ENCODE data around the gene MEG3.

- no peak for TF ChIP-seq ZNF114 (CRISPR knock-in tag; IDR thresholded peaks at IDR 0.05)
- TF ChIP-seq JUNB (IDR thresholded peaks at IDR 0.05; ENCODE audit: unreplicated experiment) = no peak
- TF ChIP-seq CTCF (conservative IDR thresholded peaks at IDR 0.05; ENCODE audit: low read depth in 2 of 2) = no peak
- no peak for TF ChIP-seq ETS1 (IDR thresholded peaks at IDR 0.05)
- TF ChIP-seq EZH2phosphoT487 (IDR thresholded peaks at IDR 0.05; ENCODE audit: unreplicated experiment) = no peak
- TF ChIP-seq POLR2AphosphoS5 (IDR thresholded peaks at IDR 0.05; ENCODE audit: low read depth) = no peak
- TF ChIP-seq EZH2 (IDR thresholded peaks at IDR 0.05; ENCODE audit: low read depth, unreplicated experiment) = no peak
- TF ChIP-seq, protein P1, sequence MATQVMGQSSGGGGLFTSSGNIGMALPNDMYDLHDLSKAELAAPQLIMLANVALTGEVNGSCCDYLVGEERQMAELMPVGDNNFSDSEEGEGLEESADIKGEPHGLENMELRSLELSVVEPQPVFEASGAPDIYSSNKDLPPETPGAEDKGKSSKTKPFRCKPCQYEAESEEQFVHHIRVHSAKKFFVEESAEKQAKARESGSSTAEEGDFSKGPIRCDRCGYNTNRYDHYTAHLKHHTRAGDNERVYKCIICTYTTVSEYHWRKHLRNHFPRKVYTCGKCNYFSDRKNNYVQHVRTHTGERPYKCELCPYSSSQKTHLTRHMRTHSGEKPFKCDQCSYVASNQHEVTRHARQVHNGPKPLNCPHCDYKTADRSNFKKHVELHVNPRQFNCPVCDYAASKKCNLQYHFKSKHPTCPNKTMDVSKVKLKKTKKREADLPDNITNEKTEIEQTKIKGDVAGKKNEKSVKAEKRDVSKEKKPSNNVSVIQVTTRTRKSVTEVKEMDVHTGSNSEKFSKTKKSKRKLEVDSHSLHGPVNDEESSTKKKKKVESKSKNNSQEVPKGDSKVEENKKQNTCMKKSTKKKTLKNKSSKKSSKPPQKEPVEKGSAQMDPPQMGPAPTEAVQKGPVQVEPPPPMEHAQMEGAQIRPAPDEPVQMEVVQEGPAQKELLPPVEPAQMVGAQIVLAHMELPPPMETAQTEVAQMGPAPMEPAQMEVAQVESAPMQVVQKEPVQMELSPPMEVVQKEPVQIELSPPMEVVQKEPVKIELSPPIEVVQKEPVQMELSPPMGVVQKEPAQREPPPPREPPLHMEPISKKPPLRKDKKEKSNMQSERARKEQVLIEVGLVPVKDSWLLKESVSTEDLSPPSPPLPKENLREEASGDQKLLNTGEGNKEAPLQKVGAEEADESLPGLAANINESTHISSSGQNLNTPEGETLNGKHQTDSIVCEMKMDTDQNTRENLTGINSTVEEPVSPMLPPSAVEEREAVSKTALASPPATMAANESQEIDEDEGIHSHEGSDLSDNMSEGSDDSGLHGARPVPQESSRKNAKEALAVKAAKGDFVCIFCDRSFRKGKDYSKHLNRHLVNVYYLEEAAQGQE (IDR thresholded peaks at IDR 0.05; ENCODE audit: unreplicated experiment) = no peak
- TF ChIP-seq CREB1 (CRISPR knock-in tag; IDR thresholded peaks at IDR 0.05; ENCODE audit: low read depth) = no peak
- no peak for TF ChIP-seq STAT1 (IDR thresholded peaks at IDR 0.05; ENCODE audit: unreplicated experiment)
- no peak for TF ChIP-seq NANOG (IDR thresholded peaks at IDR 0.05; ENCODE audit: borderline replicate concordance)
- TF ChIP-seq ZNF331 (CRISPR knock-in tag; IDR thresholded peaks at IDR 0.05; ENCODE audit: low read depth) = no peak
Observed at GRCh38 chr14:100777366-100777817, 48.5 kb upstream of the MEG3 start.

Data from GM23338 (cell line).